HG03575 (cell line): ENCODE data around the gene PRMT7.

ENCODE experiments used
- ATAC-seq: cut with Tn5 transposase; IDR thresholded peaks from one replicate; pipeline ENCODE4 v1.9.1; 2021; ENCODE audit not compliant: unreplicated experiment, insufficient number of reproducible peaks, low FRiP score; ENCODE audit errors: extremely low read depth

PRMT7 gene

GRCh38 chr16:68339214-68339613, 28.4 kb downstream of the PRMT7 start:
- ATAC-seq = no peak

GRCh38 chr16:68342620-68343019, 31.8 kb downstream of the PRMT7 start:
- no peak for ATAC-seq

GRCh38 chr16:68343137-68343536, 32.3 kb downstream of the PRMT7 start:
- ATAC-seq = no peak

GRCh38 chr16:68344252-68344651, 33.4 kb downstream of the PRMT7 start:
- no peak for ATAC-seq

- ATAC-seq = no peak
These were observed 34.6 kb downstream of the PRMT7 start for GRCh38 chr16:68345351-68345810.

- ATAC-seq = no peak
These were observed 35.3 kb downstream of the PRMT7 start for GRCh38 chr16:68345958-68346635.

GRCh38 chr16:68346892-68347480, 36.2 kb downstream of the PRMT7 start:
- no peak for ATAC-seq

GRCh38 chr16:68347605-68348004, 36.8 kb downstream of the PRMT7 start:
- no peak for ATAC-seq

- ATAC-seq = no peak
These were observed 38.0 kb downstream of the PRMT7 start for GRCh38 chr16:68348639-68349445.

- no peak for ATAC-seq
These were observed 39.1 kb downstream of the PRMT7 start for GRCh38 chr16:68349838-68350410.

- no peak for ATAC-seq
These were observed 40.1 kb downstream of the PRMT7 start for GRCh38 chr16:68350813-68351350.

- no peak for ATAC-seq
These were observed 40.6 kb downstream of the PRMT7 start for GRCh38 chr16:68351463-68351862.

- no peak for ATAC-seq
These were observed 41.2 kb downstream of the PRMT7 start for GRCh38 chr16:68351991-68352431.

GRCh38 chr16:68353366-68353765, 42.5 kb downstream of the PRMT7 start:
- ATAC-seq = no peak

- ATAC-seq = no peak
These were observed 44.0 kb downstream of the PRMT7 start for GRCh38 chr16:68354816-68355215.

GRCh38 chr16:68355447-68356248, 44.8 kb downstream of the PRMT7 start:
- ATAC-seq = no peak

- ATAC-seq = no peak
These were observed 45.6 kb downstream of the PRMT7 start for GRCh38 chr16:68356249-68356918.

GRCh38 chr16:68356919-68357286, 46.1 kb downstream of the PRMT7 start:
- no peak for ATAC-seq
